ENCODE data around the gene TMEM37. TPM values are rescaled to one million over a fixed set of nuclear protein-coding genes. Genes with fewer than 3 reads are reported as not detected.
A peak's percentile ranks its signal among the peaks of the same experiment; 100 is the strongest.

Gene TMEM37
- total and polyA plus RNA-seq, 2 of the 13 experiments (the other 11 are each of a cell fraction or from before 2014, with no cell fraction given), result 37.7 to 115 TPM

DNA sequence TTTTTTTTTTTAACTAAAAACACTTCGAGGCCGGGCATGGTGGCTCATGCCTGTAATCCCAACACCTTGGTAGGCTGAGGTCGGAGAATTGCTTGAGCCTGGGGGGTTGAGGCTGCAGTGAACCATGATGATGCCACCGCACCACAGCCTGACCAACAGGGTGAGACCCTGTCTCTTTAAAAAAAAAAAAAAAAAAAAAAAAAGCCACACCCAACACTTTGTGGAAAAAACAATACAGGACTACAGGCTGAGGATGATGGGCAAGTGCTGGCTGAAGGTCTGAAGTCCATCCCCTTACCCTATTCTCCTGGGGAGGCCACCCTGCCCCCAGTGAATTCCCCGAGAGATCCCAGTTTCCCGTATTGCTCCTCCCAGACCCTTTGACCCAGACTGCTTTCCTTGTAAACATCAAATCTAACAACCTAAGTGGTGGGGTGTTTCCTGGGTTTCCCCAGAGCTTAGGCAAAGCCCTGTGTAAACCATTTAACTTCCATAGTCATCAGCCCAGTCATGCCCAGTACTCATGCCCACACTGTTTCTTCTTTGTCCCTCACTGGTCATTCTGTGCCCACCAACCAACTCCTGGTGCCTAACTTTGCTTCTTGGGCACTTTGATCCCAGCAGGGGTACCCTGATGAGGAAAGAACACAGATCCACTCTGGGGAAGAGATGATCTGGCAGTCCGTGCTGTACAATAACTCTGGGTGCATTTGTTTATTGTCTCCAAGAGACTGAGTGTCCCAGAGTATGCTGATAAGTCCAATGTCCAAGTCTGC lies 5.8 kb upstream of the TMEM37 start (continued):
- peak; percentile 93 for TF ChIP-seq CREM (IDR thresholded peaks at IDR 0.05)
- no peak for TF ChIP-seq CREM (CRISPR knock-in tag; IDR thresholded peaks at IDR 0.05)
- TF ChIP-seq YEATS4 (CRISPR knock-in tag; IDR thresholded peaks at IDR 0.05; ENCODE audit: borderline replicate concordance), result no peak
- TF ChIP-seq, protein P1, sequence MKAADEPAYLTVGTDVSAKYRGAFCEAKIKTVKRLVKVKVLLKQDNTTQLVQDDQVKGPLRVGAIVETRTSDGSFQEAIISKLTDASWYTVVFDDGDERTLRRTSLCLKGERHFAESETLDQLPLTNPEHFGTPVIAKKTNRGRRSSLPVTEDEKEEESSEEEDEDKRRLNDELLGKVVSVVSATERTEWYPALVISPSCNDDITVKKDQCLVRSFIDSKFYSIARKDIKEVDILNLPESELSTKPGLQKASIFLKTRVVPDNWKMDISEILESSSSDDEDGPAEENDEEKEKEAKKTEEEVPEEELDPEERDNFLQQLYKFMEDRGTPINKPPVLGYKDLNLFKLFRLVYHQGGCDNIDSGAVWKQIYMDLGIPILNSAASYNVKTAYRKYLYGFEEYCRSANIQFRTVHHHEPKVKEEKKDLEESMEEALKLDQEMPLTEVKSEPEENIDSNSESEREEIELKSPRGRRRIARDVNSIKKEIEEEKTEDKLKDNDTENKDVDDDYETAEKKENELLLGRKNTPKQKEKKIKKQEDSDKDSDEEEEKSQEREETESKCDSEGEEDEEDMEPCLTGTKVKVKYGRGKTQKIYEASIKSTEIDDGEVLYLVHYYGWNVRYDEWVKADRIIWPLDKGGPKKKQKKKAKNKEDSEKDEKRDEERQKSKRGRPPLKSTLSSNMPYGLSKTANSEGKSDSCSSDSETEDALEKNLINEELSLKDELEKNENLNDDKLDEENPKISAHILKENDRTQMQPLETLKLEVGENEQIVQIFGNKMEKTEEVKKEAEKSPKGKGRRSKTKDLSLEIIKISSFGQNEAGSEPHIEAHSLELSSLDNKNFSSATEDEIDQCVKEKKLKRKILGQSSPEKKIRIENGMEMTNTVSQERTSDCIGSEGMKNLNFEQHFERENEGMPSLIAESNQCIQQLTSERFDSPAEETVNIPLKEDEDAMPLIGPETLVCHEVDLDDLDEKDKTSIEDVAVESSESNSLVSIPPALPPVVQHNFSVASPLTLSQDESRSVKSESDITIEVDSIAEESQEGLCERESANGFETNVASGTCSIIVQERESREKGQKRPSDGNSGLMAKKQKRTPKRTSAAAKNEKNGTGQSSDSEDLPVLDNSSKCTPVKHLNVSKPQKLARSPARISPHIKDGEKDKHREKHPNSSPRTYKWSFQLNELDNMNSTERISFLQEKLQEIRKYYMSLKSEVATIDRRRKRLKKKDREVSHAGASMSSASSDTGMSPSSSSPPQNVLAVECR (CRISPR knock-in tag; IDR thresholded peaks at IDR 0.05; ENCODE audit: borderline replicate concordance), result peak; percentile 41; the same call in 1 of the 2 replicates
- no peak for TF ChIP-seq ATF1 (CRISPR knock-in tag; IDR thresholded peaks at IDR 0.05)
- TF ChIP-seq, protein P2, sequence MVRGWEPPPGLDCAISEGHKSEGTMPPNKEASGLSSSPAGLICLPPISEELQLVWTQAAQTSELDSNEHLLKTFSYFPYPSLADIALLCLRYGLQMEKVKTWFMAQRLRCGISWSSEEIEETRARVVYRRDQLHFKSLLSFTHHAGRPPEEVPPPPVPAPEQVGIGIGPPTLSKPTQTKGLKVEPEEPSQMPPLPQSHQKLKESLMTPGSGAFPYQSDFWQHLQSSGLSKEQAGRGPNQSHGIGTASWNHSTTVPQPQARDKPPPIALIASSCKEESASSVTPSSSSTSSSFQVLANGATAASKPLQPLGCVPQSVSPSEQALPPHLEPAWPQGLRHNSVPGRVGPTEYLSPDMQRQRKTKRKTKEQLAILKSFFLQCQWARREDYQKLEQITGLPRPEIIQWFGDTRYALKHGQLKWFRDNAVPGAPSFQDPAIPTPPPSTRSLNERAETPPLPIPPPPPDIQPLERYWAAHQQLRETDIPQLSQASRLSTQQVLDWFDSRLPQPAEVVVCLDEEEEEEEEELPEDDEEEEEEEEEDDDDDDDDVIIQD (CRISPR knock-in tag; IDR thresholded peaks at IDR 0.05; ENCODE audit: low read depth), result peak; percentile 59; the same call in 1 of the 2 replicates
- TF ChIP-seq ZNF460 (CRISPR knock-in tag; IDR thresholded peaks at IDR 0.05; ENCODE audit: borderline replicate concordance), result no peak
- TF ChIP-seq DPF2 (CRISPR knock-in tag; IDR thresholded peaks at IDR 0.05; ENCODE audit: borderline replicate concordance, low read depth), result peak; percentile 82
- peak; percentile 91 for TF ChIP-seq HNF4G (IDR thresholded peaks at IDR 0.05; ENCODE audit: borderline replicate concordance, low read depth, low read length)
- peak; percentile 52; the same call in 1 of the 2 replicates for TF ChIP-seq HNF4G (CRISPR knock-in tag; IDR thresholded peaks at IDR 0.05; ENCODE audit: borderline replicate concordance, low read depth)
- TF ChIP-seq KLF12 (CRISPR knock-in tag; IDR thresholded peaks at IDR 0.05; ENCODE audit: borderline replicate concordance), result no peak; the same call in 1 of the 2 replicates
- no peak for TF ChIP-seq NAIF1 (CRISPR knock-in tag; IDR thresholded peaks at IDR 0.05; ENCODE audit: borderline replicate concordance)
- TF ChIP-seq ZNF234 (CRISPR knock-in tag; conservative IDR thresholded peaks at IDR 0.05), result no peak
- TF ChIP-seq, protein P3, sequence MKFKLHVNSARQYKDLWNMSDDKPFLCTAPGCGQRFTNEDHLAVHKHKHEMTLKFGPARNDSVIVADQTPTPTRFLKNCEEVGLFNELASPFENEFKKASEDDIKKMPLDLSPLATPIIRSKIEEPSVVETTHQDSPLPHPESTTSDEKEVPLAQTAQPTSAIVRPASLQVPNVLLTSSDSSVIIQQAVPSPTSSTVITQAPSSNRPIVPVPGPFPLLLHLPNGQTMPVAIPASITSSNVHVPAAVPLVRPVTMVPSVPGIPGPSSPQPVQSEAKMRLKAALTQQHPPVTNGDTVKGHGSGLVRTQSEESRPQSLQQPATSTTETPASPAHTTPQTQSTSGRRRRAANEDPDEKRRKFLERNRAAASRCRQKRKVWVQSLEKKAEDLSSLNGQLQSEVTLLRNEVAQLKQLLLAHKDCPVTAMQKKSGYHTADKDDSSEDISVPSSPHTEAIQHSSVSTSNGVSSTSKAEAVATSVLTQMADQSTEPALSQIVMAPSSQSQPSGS (CRISPR knock-in tag; IDR thresholded peaks at IDR 0.05), result peak; percentile 3; the same call in 1 of the 2 replicates
- peak; percentile 14; the same call in 1 of the 2 replicates for TF ChIP-seq ZSCAN25 (CRISPR knock-in tag; IDR thresholded peaks at IDR 0.05)
- TF ChIP-seq, protein P4, sequence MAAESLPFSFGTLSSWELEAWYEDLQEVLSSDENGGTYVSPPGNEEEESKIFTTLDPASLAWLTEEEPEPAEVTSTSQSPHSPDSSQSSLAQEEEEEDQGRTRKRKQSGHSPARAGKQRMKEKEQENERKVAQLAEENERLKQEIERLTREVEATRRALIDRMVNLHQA (CRISPR knock-in tag; IDR thresholded peaks at IDR 0.05), result no peak
- TF ChIP-seq ZNF570 (CRISPR knock-in tag; IDR thresholded peaks at IDR 0.05; ENCODE audit: borderline replicate concordance), result no peak
- TF ChIP-seq SATB2 (CRISPR knock-in tag; IDR thresholded peaks at IDR 0.05), result 0 out of 2 replicates have a peak, but pooled peaks have one; percentile 22
- no peak for TF ChIP-seq RBM22 (optimal IDR thresholded peaks at IDR 0.05; ENCODE audit: low read length)
- peak; percentile 40; the same call in 1 of the 2 replicates for TF ChIP-seq ESRRA (CRISPR knock-in tag; IDR thresholded peaks at IDR 0.05; ENCODE audit: low read depth)
- no peak for TF ChIP-seq EEA1 (CRISPR knock-in tag; IDR thresholded peaks at IDR 0.05; ENCODE audit: borderline replicate concordance)
- 0 out of 2 replicates have a peak, but pooled peaks have one; percentile 40 for TF ChIP-seq DNMT3B (CRISPR knock-in tag; conservative IDR thresholded peaks at IDR 0.05)
- TF ChIP-seq ZNF543 (CRISPR knock-in tag; IDR thresholded peaks at IDR 0.05), result no peak

Measured in HepG2 (cell line).